Amniotic stem cell (primary cell): ENCODE measurements around the gene STRIP2.
"Not testable (repeated sequence)": the region's sequence is repeated elsewhere in the genome, so short reads cannot be mapped to it uniquely, and the experiment has no call there.

ENCODE experiments used
- DNase-seq: peaks from one replicate; lab custom pipeline; 2025; lab: John Stamatoyannopoulos, UW

STRIP2 gene

DNA sequence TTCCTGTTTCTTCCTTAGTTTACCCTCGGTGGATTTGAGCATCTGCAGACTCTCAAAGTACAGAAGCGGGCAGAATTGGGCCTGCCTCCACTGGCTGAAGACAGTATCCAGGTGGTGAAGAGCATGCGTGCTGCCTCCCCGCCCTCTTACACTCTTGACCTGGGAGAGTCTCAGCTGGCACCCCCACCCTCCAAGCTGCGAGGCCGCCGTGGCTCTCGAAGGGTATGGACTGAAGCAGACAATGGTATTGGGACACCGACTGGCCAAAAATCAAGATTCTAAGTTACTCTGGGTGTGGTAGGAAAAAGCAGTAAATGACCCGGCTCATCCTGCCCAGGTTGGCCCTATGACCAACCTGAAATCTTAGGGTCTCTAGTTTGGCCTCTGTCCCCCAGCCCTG, 22.2 kb downstream of the STRIP2 start:
- DNase-seq, result no peak

DNA sequence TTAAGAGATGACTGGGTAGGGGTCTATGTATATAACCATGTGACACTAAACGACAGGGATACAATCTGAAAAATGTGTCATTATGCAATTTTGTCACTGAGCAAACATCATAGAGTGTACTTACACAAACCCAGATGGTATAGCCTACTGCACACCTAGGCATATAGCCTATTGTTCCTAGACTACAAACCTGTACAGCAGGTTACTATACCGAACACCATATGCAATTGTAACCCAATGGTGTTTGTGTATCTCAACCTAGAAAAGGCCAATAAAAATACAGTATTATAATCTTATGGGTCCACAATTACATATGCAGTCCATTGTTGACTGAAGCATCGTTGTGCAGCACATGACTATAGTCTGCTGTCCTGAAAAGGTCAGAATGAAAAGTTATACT, 22.9 kb downstream of the STRIP2 start:
- no peak for DNase-seq

DNA sequence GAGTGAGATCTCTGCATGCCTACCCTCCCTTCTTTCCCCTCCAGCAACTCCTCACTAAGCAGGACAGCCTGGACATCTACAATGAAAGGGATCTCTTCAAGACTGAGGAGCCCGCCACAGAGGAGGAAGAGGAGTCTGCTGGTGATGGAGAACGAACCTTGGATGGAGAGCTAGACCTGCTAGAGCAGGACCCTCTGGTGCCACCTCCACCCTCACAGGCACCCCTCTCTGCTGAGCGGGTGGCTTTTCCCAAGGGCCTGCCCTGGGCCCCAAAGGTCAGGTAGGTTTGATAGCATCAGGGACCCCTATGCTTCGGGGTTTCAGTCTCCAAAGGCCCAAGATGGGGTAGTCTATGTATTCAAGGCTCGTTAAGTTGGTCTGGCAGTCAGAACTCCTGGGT, 23.9 kb downstream of the STRIP2 start:
- no peak for DNase-seq

DNA sequence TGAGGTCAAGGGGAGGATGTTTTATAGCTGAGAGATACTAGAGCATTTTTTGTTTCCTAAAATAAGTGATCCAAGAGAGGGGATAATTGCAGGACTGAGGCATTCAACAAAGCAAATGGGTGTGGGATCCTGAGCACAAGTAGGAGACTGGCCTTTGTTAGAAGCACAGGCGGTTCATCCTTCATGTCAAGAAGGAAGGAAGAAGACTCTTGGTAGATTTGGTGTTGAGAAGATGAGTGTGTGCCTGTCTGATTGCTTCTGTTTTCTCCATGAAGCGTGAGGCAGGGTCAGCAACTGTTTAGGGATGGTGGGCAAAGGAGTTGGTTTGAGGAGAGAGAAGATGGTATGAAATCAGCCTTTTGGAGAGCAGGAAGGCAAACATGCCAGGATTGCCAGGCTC, 27.6 kb downstream of the STRIP2 start:
- DNase-seq, result no peak

DNA sequence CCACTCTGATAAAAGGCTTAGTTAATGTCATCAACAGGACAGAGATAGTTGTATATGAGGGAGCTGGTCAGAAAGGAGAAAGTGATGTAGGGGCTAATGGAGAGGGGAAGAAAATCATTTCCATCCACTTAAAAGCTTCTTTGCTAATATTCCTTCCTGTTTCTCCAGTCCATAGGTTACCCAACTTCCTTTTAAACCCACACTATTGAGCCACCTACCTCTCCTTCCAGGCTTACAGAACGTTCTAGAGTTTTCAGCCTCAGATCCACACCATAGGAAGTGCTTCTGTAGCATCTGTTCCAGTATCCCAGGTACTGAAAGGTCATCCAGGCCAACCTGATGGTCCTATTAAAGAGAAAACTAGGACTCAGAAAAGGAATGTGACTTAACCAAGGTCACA, 28.2 kb downstream of the STRIP2 start:
- DNase-seq, result no peak

DNA sequence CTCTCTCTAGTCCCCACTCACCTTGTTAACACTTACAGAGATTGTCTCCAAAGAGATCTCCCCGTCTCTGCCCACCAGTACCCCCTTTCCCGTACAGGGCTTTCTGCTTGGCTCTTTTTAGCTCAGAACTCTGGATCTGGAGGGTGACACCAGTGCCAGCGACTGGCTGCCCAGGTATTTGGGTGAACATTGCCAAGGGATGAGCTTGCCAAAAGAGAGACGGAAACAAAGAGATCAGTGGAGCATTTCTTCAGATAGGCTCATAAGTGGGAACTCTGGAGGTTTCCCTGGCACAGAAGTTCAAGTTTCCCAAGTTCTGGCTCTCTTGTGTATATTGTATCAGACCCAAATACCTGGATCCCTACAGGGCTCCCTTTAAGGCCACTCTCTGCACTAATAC, 30.0 kb downstream of the STRIP2 start:
- no peak for DNase-seq

DNA sequence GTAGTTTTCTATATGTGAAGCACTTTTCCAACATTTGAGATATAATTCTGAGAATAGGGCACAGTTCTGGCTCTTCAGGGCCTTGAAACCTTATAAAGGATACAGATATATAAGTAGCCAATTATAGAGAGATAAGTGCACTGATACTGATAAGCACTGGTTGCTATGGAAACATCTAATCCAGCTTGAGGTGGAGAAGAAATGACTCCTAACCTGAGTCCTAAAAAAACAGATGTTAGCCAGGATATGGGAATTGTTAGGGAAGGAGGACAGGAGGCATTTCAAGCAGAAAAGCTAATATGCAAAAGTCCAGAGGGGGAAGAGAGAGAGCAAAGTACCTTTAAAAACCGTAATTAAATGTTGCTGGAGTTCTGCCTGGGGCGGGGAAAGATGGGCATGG, 30.8 kb downstream of the STRIP2 start:
- no peak for DNase-seq

DNA sequence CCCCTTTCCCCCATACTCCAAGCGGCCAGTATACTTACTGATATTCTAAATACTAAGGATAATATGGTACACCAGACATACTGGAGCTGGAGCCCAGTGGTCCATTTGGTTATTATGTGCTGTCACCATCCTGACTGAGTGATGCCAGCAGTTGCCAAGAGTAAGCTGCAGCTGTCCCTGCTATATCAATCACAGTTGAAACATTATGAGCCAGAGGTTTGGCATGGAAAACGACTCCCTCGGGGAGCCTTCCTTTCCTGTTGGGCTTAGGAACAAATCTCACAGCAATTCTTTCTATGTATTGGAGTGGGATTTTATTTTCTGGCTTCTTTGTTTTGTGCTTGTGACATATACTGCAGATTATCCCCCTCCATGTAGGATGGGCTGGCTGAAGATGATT, 32.6 kb downstream of the STRIP2 start:
- DNase-seq, result no peak

DNA sequence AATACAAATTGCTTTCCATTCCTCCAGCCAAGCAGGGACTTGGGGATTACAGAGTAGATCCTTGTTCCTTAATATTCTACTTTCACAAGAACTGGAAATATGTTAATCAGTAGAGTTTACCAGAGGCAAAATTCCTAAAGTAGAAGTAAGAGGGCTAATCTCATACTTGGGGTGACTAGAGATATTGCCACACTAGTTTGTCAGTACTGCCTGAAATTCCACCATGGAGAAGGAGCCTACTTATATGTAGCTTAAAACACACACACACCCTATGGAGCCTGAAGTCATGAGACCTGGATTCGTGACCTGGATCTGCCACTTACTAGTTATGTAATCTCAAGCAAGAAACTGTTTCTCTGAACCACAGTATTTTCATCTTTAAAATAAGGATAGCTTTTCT, 33.9 kb downstream of the STRIP2 start:
- DNase-seq, result peak; percentile 16

DNA sequence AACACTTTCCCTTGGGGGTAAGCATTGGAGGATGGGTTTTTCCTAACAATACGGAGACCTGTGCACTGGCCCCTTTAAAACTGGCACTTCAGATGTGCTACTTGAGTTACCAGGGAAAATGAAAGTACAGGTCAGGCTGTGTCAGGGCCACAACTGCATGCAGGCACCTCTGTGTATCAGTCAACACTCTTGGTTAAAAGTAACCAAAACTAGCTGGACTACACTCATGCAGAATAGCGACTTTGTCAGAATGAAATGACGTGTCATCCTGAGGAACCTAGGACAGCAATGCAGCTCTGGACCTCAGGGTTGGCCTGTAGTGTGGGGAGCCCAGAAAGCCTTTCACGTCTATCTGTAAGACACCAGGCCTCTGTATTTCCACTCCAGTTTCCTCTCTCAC, 34.3 kb downstream of the STRIP2 start:
- no peak for DNase-seq

DNA sequence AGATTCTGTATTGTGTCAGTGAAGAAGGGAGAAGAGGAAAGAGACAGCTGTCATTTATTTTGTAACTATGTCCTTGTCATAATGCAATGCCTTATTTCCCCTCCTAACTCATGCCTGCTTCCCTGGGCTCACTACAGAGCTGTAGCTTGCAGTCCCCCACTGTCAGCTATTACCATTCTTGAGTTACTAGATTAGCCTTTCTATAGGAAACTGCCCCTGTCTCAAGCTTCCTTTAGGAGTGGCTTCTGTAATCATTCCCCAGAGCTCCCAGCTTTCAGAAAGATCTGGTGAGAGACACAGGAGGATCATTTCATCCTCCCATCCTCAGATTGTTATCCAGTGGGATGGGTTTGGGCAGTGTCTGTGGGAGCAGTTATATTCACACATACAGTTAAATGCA, 35.7 kb downstream of the STRIP2 start:
- no peak for DNase-seq

DNA sequence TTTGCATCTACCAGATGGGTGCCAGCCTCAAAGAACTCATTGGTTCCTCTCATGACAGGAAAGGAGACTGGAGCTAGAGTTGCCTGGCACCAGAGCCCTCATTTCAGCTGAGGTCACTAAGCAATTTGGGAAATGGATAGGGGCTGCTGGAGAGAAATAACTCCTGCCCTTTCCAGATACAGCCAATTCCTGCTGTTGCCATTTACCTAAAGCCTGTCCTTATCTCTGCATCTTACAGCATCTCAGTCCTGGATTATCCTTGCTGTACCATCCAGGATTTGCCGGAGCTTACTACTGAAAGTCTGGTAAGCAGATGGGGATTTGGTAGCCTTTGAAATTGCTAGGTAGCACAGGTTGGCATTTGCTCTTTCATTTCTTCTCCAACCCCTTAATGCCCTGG, 36.2 kb downstream of the STRIP2 start:
- DNase-seq, result no peak

DNA sequence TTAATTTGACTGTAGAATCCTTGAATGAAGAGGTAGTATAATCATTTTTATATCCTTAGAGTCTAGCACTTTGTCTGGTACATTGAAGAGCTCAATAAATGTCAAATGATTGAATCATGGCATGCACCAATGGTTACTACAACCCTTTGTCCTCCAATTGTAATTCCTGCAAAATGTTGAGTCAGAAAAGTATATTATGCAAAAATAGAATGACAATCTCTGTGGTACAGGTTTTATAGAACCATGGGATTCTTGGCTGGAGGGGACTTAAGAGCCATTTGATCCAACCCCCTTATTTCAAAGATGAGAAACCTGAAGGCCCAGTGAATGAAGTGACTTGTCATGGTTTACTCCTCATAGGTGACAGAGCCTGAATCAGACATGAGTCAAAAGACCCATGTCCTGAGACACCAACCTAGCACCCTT, 37.2 kb downstream of the STRIP2 start:
- DNase-seq, result no peak

DNA sequence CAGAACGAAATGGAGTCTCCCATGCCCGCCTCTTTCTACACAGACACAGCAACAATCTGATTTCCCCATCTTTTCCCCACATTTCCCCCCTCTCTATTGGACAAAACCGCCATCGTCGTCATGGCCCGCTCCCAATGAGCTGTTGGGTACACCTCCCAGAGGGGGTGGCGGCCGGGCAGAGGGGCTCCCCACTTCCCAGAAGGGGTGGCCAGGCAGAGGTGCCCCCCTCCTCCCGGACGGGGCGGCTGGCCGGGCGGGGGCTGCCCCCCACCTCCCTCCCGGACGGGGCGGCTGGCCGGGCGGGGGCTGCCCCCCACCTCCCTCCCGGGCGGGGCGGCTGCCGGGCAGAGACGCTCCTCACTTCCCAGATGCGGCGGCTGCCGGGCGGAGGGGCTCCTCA, 41.7 kb downstream of the STRIP2 start:
- DNase-seq, result not testable (repeated sequence)

DNA sequence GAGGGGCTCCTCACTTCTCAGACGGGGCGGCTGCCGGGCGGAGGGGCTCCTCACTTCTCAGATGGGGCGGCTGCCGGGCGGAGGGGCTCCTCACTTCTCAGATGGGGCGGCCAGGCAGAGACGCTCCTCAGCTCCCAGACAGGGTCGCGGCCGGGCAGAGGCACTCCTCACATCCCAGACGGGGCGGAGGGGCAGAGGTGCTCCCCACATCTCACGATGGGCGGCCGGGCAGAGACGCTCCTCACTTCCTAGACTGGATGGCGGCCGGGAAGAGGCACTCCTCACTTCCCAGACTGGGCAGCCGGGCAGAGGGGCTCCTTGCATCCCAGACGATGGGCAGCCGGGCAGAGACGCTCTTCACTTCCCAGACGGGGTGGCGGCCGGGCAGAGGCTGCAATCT, 42.2 kb downstream of the STRIP2 start:
- not testable (repeated sequence) for DNase-seq

DNA sequence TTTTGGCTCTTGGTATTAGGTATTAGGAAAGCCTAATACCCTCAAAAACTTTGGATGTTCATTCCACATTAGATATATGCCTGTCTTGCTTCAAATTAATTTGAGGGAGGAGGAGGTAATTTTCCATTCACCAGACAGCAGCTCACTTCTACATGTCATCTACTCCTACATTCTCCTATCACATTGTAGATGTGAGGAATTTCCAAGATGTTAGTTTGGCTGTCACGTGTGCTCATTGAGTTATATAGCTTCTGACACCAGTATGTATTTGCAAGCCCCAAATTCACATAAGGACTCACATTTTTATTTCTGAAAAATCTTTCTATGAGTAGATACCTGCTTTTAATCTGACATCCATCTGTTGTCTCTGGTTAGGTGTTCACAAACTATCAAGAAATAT, 45.6 kb downstream of the STRIP2 start:
- DNase-seq, result no peak

DNA sequence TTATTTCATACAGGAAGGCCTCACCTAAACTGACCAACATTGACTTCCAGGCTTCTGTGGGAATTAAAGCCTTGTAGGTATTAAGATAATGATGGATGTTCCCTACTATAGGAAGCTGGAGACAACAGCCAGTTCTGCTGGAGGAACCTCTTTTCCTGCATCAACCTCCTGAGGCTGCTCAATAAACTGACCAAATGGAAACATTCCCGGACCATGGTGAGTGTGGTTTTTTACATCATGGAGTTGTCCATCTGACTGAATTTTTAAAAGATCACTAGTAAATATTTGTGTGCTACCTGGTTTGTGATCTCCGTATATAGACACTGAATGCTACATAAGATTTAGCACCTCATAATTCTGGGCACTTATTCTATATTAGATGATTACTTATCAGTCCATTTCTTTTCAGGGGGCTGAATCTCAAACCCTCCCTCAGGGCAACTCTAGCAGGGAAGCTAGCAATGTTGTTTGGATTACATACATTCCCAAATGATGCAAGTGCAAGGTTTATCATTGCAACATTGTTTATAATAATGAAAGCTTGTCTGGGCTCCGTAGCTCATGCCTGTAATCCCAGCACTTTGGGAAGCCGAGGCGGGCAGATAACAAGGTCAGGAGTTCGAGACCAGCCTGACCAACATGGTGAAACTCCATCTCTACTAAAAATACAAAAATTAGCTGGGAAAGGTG, 46.6 kb downstream of the STRIP2 start:
- DNase-seq, result no peak

DNA sequence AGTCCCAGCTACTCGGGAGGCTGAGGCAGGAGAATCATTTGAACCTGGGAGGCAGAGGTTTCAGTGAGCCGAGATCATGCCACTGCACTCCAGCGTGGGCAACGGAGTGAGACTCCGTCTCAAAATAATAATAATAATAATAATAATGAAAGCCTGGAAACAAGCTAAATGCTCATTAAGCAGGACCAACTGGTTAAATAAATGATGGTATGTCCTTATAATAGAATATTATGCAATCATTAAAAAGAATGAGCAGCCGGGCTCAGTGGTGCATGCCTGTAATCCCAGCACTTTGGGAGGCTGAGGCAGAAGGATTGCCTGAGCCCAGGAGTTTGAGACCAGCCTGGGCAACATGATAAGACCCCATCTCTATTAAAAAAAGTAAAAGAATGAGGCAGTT, 47.1 kb downstream of the STRIP2 start:
- not testable (repeated sequence) for DNase-seq

DNA sequence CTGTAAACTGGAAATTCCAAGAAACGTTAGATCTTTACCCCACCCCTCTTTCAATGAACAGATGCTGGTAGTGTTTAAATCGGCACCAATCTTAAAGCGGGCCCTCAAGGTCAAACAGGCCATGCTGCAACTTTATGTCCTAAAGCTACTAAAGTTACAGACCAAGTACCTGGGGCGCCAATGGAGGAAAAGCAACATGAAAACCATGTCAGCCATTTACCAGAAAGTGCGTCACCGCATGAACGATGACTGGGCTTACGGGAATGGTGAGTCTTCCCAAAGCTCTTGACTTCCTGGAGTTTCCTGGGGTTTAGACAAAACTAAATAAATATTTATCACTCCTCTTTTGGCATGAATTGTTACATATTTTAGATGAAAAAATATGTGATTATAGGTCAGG, 48.5 kb downstream of the STRIP2 start:
- DNase-seq, result no peak

DNA sequence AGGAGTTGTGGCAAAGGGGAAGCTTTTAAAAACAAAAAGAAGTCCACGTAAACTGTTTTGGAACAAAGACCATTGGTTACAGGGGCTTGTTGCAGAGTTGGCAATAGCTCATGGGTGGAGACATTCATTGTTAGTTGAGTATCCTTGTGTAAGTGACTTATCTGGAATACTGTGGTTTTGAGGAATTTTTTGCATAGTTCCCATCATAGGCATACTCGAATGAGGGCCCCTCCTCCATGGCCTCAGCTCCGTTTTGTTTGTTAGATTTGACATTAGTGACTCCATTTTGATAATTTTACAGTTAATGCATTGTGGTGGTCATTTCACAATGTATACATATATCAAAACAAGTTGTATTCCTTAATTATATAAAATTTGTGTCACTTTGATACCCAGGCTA, 55.3 kb downstream of the STRIP2 start:
- no peak for DNase-seq

DNA sequence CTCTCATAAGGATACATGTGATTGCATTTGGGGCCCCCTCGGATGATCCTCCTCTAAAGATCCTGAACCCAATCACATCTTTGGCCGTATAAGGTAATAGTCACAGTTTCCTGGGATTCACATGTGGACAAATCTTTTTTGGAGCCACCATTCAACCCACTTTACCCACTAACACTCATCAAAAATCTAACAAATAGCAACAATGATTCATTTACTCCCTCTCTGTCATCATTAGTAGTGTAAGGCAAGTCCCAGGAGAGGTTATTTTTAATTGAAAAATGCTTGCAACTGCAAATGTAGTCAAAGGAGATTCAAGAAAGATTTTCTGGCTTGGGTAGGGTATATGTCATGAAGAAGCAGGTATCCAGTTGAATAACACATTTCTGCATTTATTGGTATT, 58.2 kb downstream of the STRIP2 start:
- DNase-seq, result no peak

DNA sequence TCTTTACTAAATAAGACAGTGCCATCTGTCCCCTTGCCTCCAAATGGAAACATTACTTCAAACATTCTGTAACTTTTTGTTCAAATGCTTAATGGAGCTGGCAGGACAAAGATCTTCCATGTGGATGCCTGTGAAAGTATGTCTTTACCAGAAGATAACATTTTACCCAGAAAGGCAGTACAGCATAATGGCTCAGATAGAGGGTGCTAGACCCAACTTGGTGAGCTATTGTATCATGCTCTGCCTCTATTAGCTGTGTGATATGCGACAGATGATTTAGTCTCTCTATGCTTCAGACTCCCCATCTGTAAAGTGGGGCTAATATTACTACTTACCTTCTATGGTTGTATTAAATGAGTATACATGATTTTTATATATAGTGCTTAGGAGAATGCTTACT, 59.3 kb downstream of the STRIP2 start:
- no peak for DNase-seq

DNA sequence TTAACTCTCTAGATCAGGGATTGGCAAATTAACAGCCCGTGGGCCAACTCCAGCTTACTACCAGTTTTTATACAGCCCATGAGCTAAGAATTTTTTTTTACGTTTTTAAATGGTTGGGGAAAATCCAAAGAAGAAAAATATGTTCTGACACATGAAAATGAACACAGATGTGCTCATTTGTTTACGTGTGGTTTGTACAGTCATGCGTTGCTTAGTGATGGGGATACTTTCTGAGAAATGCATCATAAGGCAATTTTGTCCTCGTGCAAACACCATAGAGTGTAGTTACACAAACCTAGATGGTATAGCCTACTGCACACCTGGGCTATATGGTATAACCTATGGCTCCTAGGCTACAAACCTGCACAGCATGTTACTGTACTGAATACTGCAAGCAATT, 59.8 kb downstream of the STRIP2 start:
- DNase-seq, result peak; percentile 79

DNA sequence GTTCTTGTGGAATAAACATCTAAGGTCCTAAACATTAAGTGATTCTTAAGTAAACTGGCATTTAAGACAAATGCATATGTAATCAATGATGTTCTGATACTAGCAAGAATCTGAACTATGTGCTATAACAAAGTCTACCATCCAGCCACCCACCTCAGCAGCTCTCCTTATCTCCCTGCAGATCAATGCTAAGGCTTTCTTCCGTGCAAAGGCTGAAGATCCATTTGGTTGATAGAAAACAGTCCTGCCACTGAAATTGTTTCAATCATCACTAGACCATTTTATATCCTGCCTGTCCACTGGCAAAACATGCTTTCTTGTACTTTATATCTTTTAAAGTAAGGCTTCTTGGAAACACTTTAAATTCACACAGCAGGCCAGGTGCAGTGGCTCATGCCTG, 61.8 kb downstream of the STRIP2 start:
- no peak for DNase-seq

DNA sequence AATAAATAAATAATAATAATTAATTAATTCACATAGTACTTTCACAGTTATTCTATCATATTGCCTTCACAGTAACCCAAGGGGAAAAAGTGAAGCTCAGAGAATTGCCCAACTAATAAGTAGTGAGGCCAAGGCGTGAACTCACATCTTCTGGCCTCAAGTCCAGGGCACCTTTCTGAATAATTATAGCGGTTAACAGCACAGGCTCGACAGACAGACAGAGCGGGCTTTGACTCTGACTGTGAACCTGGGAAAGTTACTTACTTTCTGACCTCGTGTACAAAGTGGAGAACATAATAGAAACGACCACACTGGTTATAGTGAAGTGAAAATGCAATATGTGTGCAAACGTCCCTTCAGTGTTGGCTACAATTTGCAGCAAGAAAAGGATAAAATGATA, 62.4 kb downstream of the STRIP2 start:
- DNase-seq, result no peak
